Retina (tissue), 1 donor: ENCODE results near the gene UGT1A8.
"Not testable (repeated sequence)": the region's sequence is repeated elsewhere in the genome, so short reads cannot be mapped to it uniquely, and the experiment has no call there.

Experiments used
- DNase-seq: peaks from one replicate; pipeline ENCODE4 v3.0.0-alpha.2; 2016

Gene UGT1A8

DNA sequence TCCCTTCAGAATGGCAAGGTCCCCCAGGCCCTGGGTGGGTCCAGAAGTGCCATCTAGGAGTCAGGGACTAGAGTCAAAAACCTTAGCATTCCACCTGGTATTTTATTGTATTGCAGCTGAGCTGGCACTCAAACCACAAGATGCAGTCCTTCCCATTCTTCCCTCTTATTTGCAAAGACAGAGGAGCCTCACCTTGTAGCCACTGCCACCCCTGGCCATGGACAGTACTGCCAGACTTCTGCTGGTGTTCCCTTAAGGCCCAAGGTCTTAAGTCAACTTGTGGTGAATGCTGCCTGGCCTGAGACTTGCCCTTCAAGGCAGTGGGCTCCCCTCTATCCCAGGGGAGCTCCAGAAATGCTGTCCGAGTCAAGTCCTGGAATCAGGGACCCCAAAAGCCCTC, 25.7 kb downstream of the UGT1A8 start:
- no peak for DNase-seq

DNA sequence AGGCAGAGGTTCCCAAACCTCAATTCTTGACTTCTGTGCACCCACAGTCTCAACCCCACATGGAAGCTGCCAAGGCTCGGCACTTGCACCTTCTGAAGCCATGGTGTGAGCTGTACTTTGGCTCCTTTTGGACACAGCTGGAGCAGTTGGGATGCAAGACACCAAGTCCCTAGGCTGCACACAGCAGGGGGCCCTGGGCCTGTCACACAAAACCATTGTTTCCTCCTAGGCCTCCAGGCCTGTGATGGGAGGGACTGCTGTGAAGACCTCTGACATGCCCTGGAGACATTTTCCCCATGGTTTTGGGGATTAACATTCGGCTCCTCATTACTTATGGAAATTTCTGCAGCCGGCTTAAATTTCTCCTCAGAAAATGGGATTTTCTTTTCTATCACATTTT, 28.6 kb downstream of the UGT1A8 start:
- DNase-seq = not testable (repeated sequence)

DNA sequence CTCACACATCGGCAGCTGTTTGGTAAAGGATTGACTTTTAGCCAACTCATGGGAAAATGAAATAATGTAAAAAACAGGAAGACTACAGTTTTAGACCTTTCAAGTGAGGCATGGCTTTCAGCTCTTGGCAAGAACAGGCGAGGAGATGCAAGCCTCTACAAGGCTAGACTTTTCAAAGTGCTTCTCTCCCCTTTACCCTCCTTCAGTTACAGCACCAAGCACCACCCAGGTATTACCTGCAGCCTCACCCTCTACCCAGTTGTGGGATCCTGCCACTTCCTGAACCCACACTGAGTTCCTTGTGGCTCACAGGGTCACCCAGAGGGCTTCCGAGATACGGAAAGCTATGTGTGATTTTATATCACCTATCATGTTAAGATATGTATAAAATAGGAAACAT, 33.5 kb downstream of the UGT1A8 start:
- DNase-seq = no peak

GRCh38 chr2:233651430-233651829, 34.0 kb downstream of the UGT1A8 start:
- DNase-seq = no peak

DNA sequence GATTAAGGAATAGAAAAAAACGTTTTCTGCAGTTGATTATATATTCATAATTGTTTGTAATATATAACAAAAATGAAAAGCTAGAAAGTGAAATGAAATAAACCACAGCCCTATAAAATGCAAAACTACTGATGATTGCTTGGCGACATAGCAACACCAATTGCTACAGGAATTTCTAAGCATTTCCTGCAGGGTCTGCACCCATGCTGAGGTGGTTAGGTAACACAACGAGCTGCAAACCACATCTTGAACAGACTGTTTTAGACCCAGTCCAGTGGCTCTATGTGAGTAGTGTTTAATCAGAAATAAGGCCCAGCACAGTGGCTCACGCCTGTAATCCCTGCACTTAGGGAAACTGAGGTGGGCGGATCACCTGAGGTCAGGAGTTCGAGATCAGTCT, 37.1 kb downstream of the UGT1A8 start:
- no peak for DNase-seq

GRCh38 chr2:233655043-233655442, 37.6 kb downstream of the UGT1A8 start:
- DNase-seq = no peak

DNA sequence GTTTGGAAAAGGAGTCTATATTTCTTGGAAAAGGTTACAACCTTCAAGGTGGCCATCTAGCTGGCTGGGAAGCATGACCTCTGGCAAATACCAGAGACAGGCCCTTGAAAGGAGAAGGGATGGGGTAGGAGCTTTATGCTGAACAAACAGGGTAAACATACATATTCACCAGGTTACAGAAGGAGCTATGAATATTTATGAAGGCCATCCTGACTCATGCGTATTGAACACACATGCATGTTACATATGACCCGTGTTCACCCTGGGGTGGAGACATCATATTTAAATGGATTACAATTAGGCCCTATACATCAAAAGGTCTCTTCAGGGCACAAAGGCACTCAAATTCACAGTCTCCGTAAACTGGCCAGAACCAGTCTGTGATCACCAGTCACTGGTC, 38.5 kb downstream of the UGT1A8 start:
- DNase-seq = not testable (repeated sequence)

GRCh38 chr2:233656443-233656842, 39.0 kb downstream of the UGT1A8 start:
- DNase-seq = no peak

DNA sequence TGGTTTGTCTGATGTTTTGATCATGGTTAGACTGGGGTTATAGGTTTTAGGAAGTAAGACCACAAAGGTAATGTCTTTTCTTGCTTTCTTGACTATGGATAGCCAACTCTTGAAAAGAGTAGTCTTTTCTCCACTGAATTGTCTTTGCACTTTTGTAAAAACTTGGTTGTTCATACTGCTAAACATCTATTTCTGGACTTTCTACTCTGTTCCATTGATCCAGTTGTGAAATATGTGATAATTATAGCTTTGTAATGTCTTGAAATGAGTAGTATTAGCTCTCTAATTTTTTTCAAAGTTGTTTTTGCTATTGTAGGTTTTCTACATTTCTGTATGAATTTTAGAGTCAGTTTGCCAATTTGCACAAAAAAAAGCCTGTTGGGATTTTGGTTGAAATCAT, 41.2 kb downstream of the UGT1A8 start:
- no peak for DNase-seq

GRCh38 chr2:233663911-233664310, 46.5 kb downstream of the UGT1A8 start:
- no peak for DNase-seq

- DNase-seq = no peak
Measured at GRCh38 chr2:233668605-233669260, 51.3 kb downstream of the UGT1A8 start.

- no peak for DNase-seq
Measured at GRCh38 chr2:233671290-233672161, 54.1 kb downstream of the UGT1A8 start, which contains the start of gene UGT1A9. UGT1A9 (plus strand) TSS chr2:233671898; CDS start chr2:233671935, 37 bp downstream.

DNA sequence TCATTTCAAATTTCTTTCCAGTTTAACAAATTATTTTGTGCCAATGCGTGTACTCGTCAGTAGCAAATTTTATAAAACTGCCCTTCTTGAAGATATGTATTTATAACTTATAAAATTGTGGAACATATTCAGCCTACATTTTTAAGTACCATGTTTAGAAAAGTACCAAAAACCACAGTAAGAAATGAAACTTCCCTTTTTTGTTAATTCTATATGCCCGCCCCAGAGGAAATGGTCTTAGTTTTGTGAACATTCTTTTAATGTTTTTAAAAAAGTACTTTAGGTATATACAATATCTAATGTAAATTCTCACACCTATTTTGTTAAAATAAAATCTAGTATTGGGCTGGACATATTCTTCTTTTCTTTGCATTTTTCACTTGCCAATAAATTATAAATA, 55.5 kb downstream of the UGT1A8 start:
- no peak for DNase-seq

DNA sequence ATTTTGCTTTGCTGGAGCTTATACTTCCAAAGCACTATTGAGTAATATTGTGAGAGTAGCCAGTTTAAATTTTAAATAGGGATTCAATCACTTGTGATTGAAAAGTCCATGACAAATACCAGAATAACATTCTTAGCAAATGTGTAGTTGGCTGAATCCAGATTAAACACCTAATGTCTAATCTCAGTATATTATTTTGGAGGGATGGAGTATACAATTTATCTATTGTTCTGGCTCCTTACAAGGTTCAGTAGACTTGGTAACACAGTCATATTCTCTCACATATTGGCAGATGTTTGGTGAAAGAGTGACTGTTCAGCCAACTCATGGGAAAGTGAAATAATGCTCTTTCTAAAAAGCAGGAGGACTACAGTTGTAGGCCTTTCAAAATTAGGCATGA, 56.5 kb downstream of the UGT1A8 start:
- DNase-seq = no peak

GRCh38 chr2:233674314-233674713, 56.9 kb downstream of the UGT1A8 start:
- no peak for DNase-seq

GRCh38 chr2:233674995-233675394, 57.6 kb downstream of the UGT1A8 start:
- DNase-seq = no peak

- DNase-seq = no peak
Measured at GRCh38 chr2:233676046-233676445, 58.6 kb downstream of the UGT1A8 start.

DNA sequence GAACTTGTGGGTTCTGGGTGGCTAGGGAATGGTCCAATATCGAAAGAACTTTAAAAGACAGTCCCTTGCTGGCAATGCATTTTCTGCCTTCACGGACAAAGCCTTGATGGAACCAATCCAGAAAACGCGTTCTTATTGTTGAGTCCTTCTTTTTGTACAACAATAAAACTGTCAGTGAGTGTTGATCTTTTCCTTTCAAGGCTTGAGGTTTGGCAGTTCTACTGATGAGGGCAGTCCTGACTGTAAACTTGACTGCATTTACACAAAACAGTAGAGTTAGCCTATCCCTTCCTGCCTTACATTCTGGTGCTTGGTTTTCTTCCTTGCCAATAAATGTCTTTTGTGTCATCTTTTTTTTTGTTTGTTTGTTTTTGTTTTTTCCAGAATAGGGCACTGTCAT, 61.8 kb downstream of the UGT1A8 start:
- no peak for DNase-seq

- DNase-seq = no peak
Measured at GRCh38 chr2:233680361-233681045, 63.1 kb downstream of the UGT1A8 start.

DNA sequence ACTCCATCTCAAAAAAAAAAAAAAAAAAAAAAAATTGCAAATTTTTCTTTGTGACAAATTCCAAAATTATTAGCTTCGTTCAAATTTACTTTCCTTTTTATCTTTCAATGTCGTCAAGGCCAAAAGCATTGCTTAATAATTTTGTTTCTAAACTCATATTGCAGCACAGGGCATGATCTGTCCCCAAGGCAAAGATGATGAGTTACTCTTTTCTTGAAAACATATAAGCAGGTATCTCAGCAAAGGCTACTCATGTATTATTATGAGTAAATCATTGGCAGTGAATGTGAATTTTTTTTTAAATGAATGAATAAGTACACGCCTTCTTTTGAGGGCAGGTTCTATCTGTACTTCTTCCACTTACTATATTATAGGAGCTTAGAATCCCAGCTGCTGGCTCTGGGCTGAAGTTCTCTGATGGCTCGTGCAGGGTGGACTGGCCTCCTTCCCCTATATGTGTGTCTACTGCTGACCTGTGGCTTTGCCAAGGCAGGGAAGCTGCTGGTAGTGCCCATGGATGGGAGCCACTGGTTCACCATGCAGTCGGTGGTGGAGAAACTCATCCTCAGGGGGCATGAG, 64.2 kb downstream of the UGT1A8 start, which contains the start of gene UGT1A7:
UGT1A7 (plus strand) TSS at position 381 of the 579 bp plus-strand sequence; CDS start at position 418, 37 bp downstream.
- DNase-seq = no peak

GRCh38 chr2:233684640-233685039, 67.2 kb downstream of the UGT1A8 start:
- DNase-seq = no peak

DNA sequence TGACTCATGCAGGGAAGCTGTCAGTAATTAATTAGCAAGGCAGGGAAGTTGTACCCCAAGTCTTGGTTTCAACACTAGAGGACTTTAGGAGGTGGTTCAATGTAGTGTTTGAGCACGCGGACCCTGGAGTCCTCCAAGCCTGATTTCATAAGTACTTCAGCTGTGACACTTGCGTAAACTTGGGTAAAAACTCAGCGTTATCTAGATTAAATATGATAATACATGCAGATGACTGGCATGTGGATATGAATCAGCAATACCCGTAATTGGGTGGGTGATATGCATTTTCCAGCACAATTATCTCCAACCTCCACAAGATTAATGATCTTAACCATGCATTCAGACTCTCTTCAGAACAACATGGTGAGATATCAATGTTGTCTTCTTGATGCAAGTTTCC, 69.5 kb downstream of the UGT1A8 start:
- no peak for DNase-seq

DNA sequence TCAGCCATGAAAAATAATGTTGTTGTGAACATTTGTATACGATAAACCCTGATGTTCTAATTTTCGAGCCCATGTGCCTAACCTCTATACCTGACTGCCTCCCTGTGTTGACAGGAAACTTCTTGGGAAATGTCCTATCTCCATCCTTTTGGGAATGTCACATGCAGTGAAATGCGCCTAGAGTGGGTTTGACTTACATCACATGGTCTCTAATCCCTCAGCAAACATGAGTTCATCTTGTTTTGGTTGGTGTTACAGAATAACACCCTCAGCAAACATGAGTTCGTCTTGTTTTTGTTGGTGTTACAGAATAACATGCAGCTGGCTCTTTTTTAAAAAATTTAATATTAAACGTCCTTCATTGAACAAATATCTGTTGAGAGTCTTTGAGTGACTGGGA, 70.9 kb downstream of the UGT1A8 start:
- DNase-seq = no peak
